GM06990 (cell line): ENCODE data around the gene PCCA.

Experiments used
- DNase-seq: peaks from one replicate; pipeline ENCODE4 v3.0.0-alpha.2; 2011; ENCODE audit not compliant: insufficient read length; ENCODE audit errors: extremely low read depth
- H3K27me3 ChIP-seq: replicated peaks from 2 replicates; pipeline ENCODE4 v1.6.0; 2011; ENCODE audit warnings: low read length; ENCODE audit not compliant: control insufficient read depth, insufficient read depth
- H3K36me3 ChIP-seq: 2 replicates; pipeline ENCODE4 v1.5.1; 2011; ENCODE audit warnings: low read length; ENCODE audit not compliant: control insufficient read depth, insufficient read depth
- H3K4me3 ChIP-seq: replicated peaks from 2 replicates; pipeline ENCODE4 v1.5.1; 2011; ENCODE audit warnings: low read depth, mild to moderate bottlenecking, control low read depth, low read length
- CTCF ChIP-seq: IDR thresholded peaks from 2 replicates; pipeline ENCODE4 v1.5.1; 2011; ENCODE audit warnings: low read length, control low read depth, mild to moderate bottlenecking, inconsistent platforms; ENCODE audit not compliant: insufficient read depth, poor library complexity, severe bottlenecking

PCCA gene

GRCh38 chr13:100051070-100051469 lies 37.8 kb upstream of the PCCA start:
- Histone ChIP-seq H3K4me3 (no peak overlapping the region), H3K27me3 (no peaks in the 10 kb centered on the region), H3K36me3 (no peaks in the 10 kb centered on the region)
- DNase-seq = no peak
- TF ChIP-seq CTCF = no peak

- H3K27me3 ChIP-seq = no peaks in the 10 kb centered on the region
- DNase-seq = no peak
- TF ChIP-seq CTCF = no peak
- no peak overlapping the region for H3K4me3 ChIP-seq
- H3K36me3 ChIP-seq = no peaks in the 10 kb centered on the region
Measured at GRCh38 chr13:100059827-100060226, 29.1 kb upstream of the PCCA start.

- H3K36me3 ChIP-seq = no peaks in the 10 kb centered on the region
- no peaks in the 10 kb centered on the region for H3K27me3 ChIP-seq
- no peak for DNase-seq
- H3K4me3 ChIP-seq = no peak overlapping the region
- no peak for TF ChIP-seq CTCF
Measured at GRCh38 chr13:100063333-100063732, 25.6 kb upstream of the PCCA start.

- DNase-seq = no peak
- H3K27me3 ChIP-seq = no peaks in the 10 kb centered on the region
- TF ChIP-seq CTCF = no peak
- H3K4me3 ChIP-seq = no peak overlapping the region
- no peaks in the 10 kb centered on the region for H3K36me3 ChIP-seq
Measured at GRCh38 chr13:100063906-100064305, 25.0 kb upstream of the PCCA start.

GRCh38 chr13:100068133-100068931 lies 20.6 kb upstream of the PCCA start:
- DNase-seq = no peak
- no peaks in the 10 kb centered on the region for H3K27me3 ChIP-seq
- TF ChIP-seq CTCF = no peak
- H3K4me3 ChIP-seq = no peak overlapping the region
- no peaks in the 10 kb centered on the region for H3K36me3 ChIP-seq
